Activated T-helper 1 cell treated with Interleukin-2 at 50 U/mL for 16 hours (primary cell): ENCODE results near the gene DMAC2.
"Not testable (repeated sequence)": the region's sequence is repeated elsewhere in the genome, so short reads cannot be mapped to it uniquely, and the experiment has no call there.

Experiments used
- DNase-seq: peaks from one replicate; pipeline ENCODE4 v3.0.0-alpha.2; 2020; ENCODE audit warnings: low read depth

DMAC2 gene

GRCh38 chr19:41422456-41422855, 17.3 kb downstream of the DMAC2 start:
- no peak for DNase-seq

- DNase-seq, result no peak
Measured at GRCh38 chr19:41421973-41422372, 17.7 kb downstream of the DMAC2 start.

- no peak for DNase-seq
Measured at GRCh38 chr19:41421314-41421713, 18.4 kb downstream of the DMAC2 start.

GRCh38 chr19:41420101-41420880, 19.4 kb downstream of the DMAC2 start:
- DNase-seq, result no peak

GRCh38 chr19:41416194-41416674, 23.5 kb downstream of the DMAC2 start:
- no peak for DNase-seq

GRCh38 chr19:41415154-41415571, 24.5 kb downstream of the DMAC2 start:
- no peak for DNase-seq

- DNase-seq, result no peak
Measured at GRCh38 chr19:41414461-41414860, 25.3 kb downstream of the DMAC2 start.

GRCh38 chr19:41413947-41414346, 25.8 kb downstream of the DMAC2 start:
- no peak for DNase-seq

GRCh38 chr19:41412953-41413352, 26.8 kb downstream of the DMAC2 start:
- DNase-seq, result no peak

GRCh38 chr19:41411968-41412265, 27.8 kb downstream of the DMAC2 start:
- no peak for DNase-seq

GRCh38 chr19:41411100-41411967, 28.4 kb downstream of the DMAC2 start:
- DNase-seq, result no peak

- DNase-seq, result no peak
Measured at GRCh38 chr19:41410336-41411054, 29.2 kb downstream of the DMAC2 start.

- DNase-seq, result no peak
Measured at GRCh38 chr19:41409288-41409687, 30.4 kb downstream of the DMAC2 start.

- not testable (repeated sequence) for DNase-seq
Measured at GRCh38 chr19:41408846-41409245, 30.9 kb downstream of the DMAC2 start.

GRCh38 chr19:41408256-41408655, 31.5 kb downstream of the DMAC2 start:
- no peak for DNase-seq

GRCh38 chr19:41407271-41407670, 32.4 kb downstream of the DMAC2 start:
- DNase-seq, result no peak

GRCh38 chr19:41405776-41406175, 33.9 kb downstream of the DMAC2 start:
- DNase-seq, result no peak

- no peak for DNase-seq
Measured at GRCh38 chr19:41403181-41403970, 36.3 kb downstream of the DMAC2 start.

- DNase-seq, result no peak
Measured at GRCh38 chr19:41402010-41402409, 37.7 kb downstream of the DMAC2 start.

- no peak for DNase-seq
Measured at GRCh38 chr19:41401483-41401882, 38.2 kb downstream of the DMAC2 start.

- DNase-seq, result no peak
Measured at GRCh38 chr19:41399525-41399924, 40.2 kb downstream of the DMAC2 start.

GRCh38 chr19:41399091-41399490, 40.6 kb downstream of the DMAC2 start:
- no peak for DNase-seq
